Inferior parietal cortex (tissue), 1 donor: Measurements from ENCODE around the gene NEAT1.
A peak's percentile ranks its signal among the peaks of the same experiment; 100 is the strongest.

Experiments
- DNase-seq: peaks from one replicate; pipeline ENCODE4 v3.0.0-alpha.2; 2016; ENCODE audit errors: extremely low spot score

The NEAT1 gene

GRCh38 chr11:65422633-65423515 is at the start of gene NEAT1:
Gene NEAT1 (plus strand): TSS chr11:65422798.
- peak; percentile 88 for DNase-seq

GRCh38 chr11:65373839-65374580 is 48.6 kb upstream of the NEAT1 start:
- DNase-seq = no peak

- no peak for DNase-seq
These were observed 47.6 kb upstream of the NEAT1 start for GRCh38 chr11:65375012-65375411.

- no peak for DNase-seq
These were observed 46.4 kb upstream of the NEAT1 start for GRCh38 chr11:65376138-65376713.

GRCh38 chr11:65377036-65377435 is 45.6 kb upstream of the NEAT1 start:
- no peak for DNase-seq

GRCh38 chr11:65377777-65378176 is 44.8 kb upstream of the NEAT1 start:
- no peak for DNase-seq

GRCh38 chr11:65378208-65378927 is 44.2 kb upstream of the NEAT1 start:
- DNase-seq = no peak

- no peak for DNase-seq
These were observed 43.5 kb upstream of the NEAT1 start for GRCh38 chr11:65378928-65379638.

GRCh38 chr11:65379698-65380459 is 42.7 kb upstream of the NEAT1 start:
- DNase-seq = no peak

GRCh38 chr11:65380460-65381119 is 42.0 kb upstream of the NEAT1 start:
- no peak for DNase-seq

- no peak for DNase-seq
These were observed 40.9 kb upstream of the NEAT1 start for GRCh38 chr11:65381716-65382032.

GRCh38 chr11:65382033-65382803 is 40.4 kb upstream of the NEAT1 start, which contains the start of gene SLC25A45:
Gene SLC25A45 (minus strand): TSS chr11:65382646. CDS start chr11:65381951, 695 bp downstream.
- DNase-seq = peak; percentile 88

GRCh38 chr11:65382804-65383368 is 39.7 kb upstream of the NEAT1 start:
- DNase-seq = no peak

GRCh38 chr11:65383778-65384177 is 38.8 kb upstream of the NEAT1 start:
- no peak for DNase-seq

GRCh38 chr11:65384301-65384889 is 38.2 kb upstream of the NEAT1 start:
- DNase-seq = no peak

GRCh38 chr11:65386307-65387140 is 36.1 kb upstream of the NEAT1 start, which contains the start of gene FRMD8:
Gene FRMD8 (plus strand): TSS chr11:65386637. CDS start chr11:65387037, 400 bp downstream.
- DNase-seq = peak; percentile 88

GRCh38 chr11:65388731-65389130 is 33.9 kb upstream of the NEAT1 start:
- DNase-seq = no peak
